IPS DF 19.7 (cell line): Measurements from ENCODE around the gene WAC.
"Not testable (repeated sequence)": the region's sequence is repeated elsewhere in the genome, so short reads cannot be mapped to it uniquely, and the experiment has no call there.

Source experiments
- DNase-seq: peaks from one replicate; pipeline ENCODE4 v3.0.0-alpha.2; 2013; ENCODE audit warnings: low read depth, low spot score

WAC gene

GRCh38 chr10:28566458-28567015 lies 33.6 kb downstream of the WAC start:
- no peak for DNase-seq

GRCh38 chr10:28569506-28570159 lies 36.7 kb downstream of the WAC start:
- no peak for DNase-seq

GRCh38 chr10:28570598-28570997 lies 37.7 kb downstream of the WAC start:
- DNase-seq: no peak

- no peak for DNase-seq
Measured at GRCh38 chr10:28571265-28571664, 38.3 kb downstream of the WAC start.

- DNase-seq: not testable (repeated sequence)
Measured at GRCh38 chr10:28574214-28574613, 41.3 kb downstream of the WAC start.

GRCh38 chr10:28575852-28576251 lies 42.9 kb downstream of the WAC start:
- DNase-seq: no peak

- no peak for DNase-seq
Measured at GRCh38 chr10:28577506-28577905, 44.6 kb downstream of the WAC start.

GRCh38 chr10:28578454-28578853 lies 45.5 kb downstream of the WAC start:
- DNase-seq: no peak

- DNase-seq: no peak
Measured at GRCh38 chr10:28580825-28581224, 47.9 kb downstream of the WAC start.

GRCh38 chr10:28581916-28582315 lies 49.0 kb downstream of the WAC start:
- DNase-seq: no peak

GRCh38 chr10:28585076-28585475 lies 52.2 kb downstream of the WAC start:
- DNase-seq: no peak

- no peak for DNase-seq
Measured at GRCh38 chr10:28586176-28586575, 53.3 kb downstream of the WAC start.

- no peak for DNase-seq
Measured at GRCh38 chr10:28587270-28587969, 54.5 kb downstream of the WAC start.

- DNase-seq: no peak
Measured at GRCh38 chr10:28587970-28588290, 55.0 kb downstream of the WAC start.

GRCh38 chr10:28592953-28593352 lies 60.0 kb downstream of the WAC start:
- DNase-seq: no peak

GRCh38 chr10:28593811-28594210 lies 60.9 kb downstream of the WAC start:
- no peak for DNase-seq

- DNase-seq: no peak
Measured at GRCh38 chr10:28594406-28594805, 61.5 kb downstream of the WAC start.

- no peak for DNase-seq
Measured at GRCh38 chr10:28595613-28596012, 62.7 kb downstream of the WAC start.

- no peak for DNase-seq
Measured at GRCh38 chr10:28600056-28600455, 67.1 kb downstream of the WAC start.

- DNase-seq: no peak
Measured at GRCh38 chr10:28601012-28601411, 68.1 kb downstream of the WAC start.

- DNase-seq: no peak
Measured at GRCh38 chr10:28604567-28605536, 71.9 kb downstream of the WAC start.

GRCh38 chr10:28606568-28606967 lies 73.7 kb downstream of the WAC start:
- DNase-seq: no peak
